Duodenal mucosa (tissue), 2 donors: ENCODE measurements around the gene ADAMTS19.

Source experiments
- H3K27ac ChIP-seq: one replicate; pipeline ENCODE4 v1.7.0; 2013; ENCODE audit warnings: low read depth, low read length
- H3K27me3 ChIP-seq, 2 donors: one replicate each; pipeline ENCODE4 v1.7.0; 2013; ENCODE audit warnings: low read length in 2 of 2, control low read depth in 1 of 2; ENCODE audit not compliant: insufficient read depth in 2 of 2, control insufficient read depth in 1 of 2
- H3K36me3 ChIP-seq, 2 donors: one replicate each; pipeline ENCODE4 v1.7.0; 2013; ENCODE audit warnings: low read length in 2 of 2, control low read depth in 1 of 2; ENCODE audit not compliant: insufficient read depth in 2 of 2, control insufficient read depth in 1 of 2
- H3K4me1 ChIP-seq, 2 donors: one replicate each; pipeline ENCODE4 v1.7.0; 2013; ENCODE audit warnings: low read length in 2 of 2, control low read depth in 1 of 2; ENCODE audit not compliant: insufficient read depth in 2 of 2, control insufficient read depth in 1 of 2
- H3K4me3 ChIP-seq, 2 donors: one replicate each; pipeline ENCODE4 v1.7.0; 2013; ENCODE audit warnings: low read length in 2 of 2, low read depth in 1 of 2
- H3K9ac ChIP-seq, 2 donors: one replicate each; pipeline ENCODE4 v1.7.0; 2013; ENCODE audit warnings: low read length in 2 of 2, low read depth in 1 of 2
- H3K9me3 ChIP-seq, 2 donors: one replicate each; pipeline ENCODE4 v1.7.0; 2013; ENCODE audit warnings: low read length in 2 of 2, control low read depth in 1 of 2; ENCODE audit not compliant: control insufficient read depth in 1 of 2

ADAMTS19 gene

GRCh38 chr5:129746876-129747275, 286.8 kb downstream of the ADAMTS19 start:
- H3K9me3 ChIP-seq, result no peaks in the 10 kb centered on the region
- no peaks in the 10 kb centered on the region for H3K4me1 ChIP-seq
- H3K27ac ChIP-seq, result no peak overlapping the region
- no peak overlapping the region for H3K4me3 ChIP-seq
- no peaks in the 10 kb centered on the region for H3K27me3 ChIP-seq
- no peak overlapping the region for H3K9ac ChIP-seq
- no peaks in the 10 kb centered on the region for H3K36me3 ChIP-seq

GRCh38 chr5:129747572-129748407, 287.7 kb downstream of the ADAMTS19 start, which contains the start of gene MINAR2:
MINAR2 (plus strand) TSS chr5:129748094; CDS start chr5:129748191, 97 bp downstream.
- no peak within 1 kb of the TSS for H3K4me3 ChIP-seq
- H3K9me3 ChIP-seq, result no peaks in the 10 kb centered on the region
- no peak within 1 kb of the TSS for H3K9ac ChIP-seq
- H3K36me3 ChIP-seq, result no peaks in the 10 kb centered on the region
- no peaks in the 10 kb centered on the region for H3K27me3 ChIP-seq
- no peaks in the 10 kb centered on the region for H3K4me1 ChIP-seq
- H3K27ac ChIP-seq, result no peak within 1 kb of the TSS

GRCh38 chr5:129748913-129749880, 289.1 kb downstream of the ADAMTS19 start:
- no peaks in the 10 kb centered on the region for H3K27me3 ChIP-seq
- no peaks in the 10 kb centered on the region for H3K36me3 ChIP-seq
- H3K9me3 ChIP-seq, result no peaks in the 10 kb centered on the region
- no peaks in the 10 kb centered on the region for H3K4me1 ChIP-seq
- no peak overlapping the region for H3K4me3 ChIP-seq
- no peak overlapping the region for H3K27ac ChIP-seq
- no peak overlapping the region for H3K9ac ChIP-seq

- Histone ChIP-seq H3K36me3 (no peaks in the 10 kb centered on the region), H3K4me1 (no peaks in the 10 kb centered on the region), H3K27ac (no peak overlapping the region), H3K4me3 (no peak overlapping the region), H3K27me3 (no peaks in the 10 kb centered on the region), H3K9me3 (no peaks in the 10 kb centered on the region), H3K9ac (no peak overlapping the region)
Observed at GRCh38 chr5:129760636-129761325, 300.7 kb downstream of the ADAMTS19 start.

- Histone ChIP-seq H3K4me1 (no peaks in the 10 kb centered on the region), H3K27ac (no peak overlapping the region), H3K9me3 (no peaks in the 10 kb centered on the region), H3K9ac (no peak overlapping the region), H3K4me3 (no peak overlapping the region), H3K27me3 (no peaks in the 10 kb centered on the region), H3K36me3 (no peaks in the 10 kb centered on the region)
Observed at GRCh38 chr5:129763651-129764050, 303.6 kb downstream of the ADAMTS19 start.

GRCh38 chr5:129766798-129767197, 306.7 kb downstream of the ADAMTS19 start:
- Histone ChIP-seq H3K4me3 (no peak overlapping the region), H3K27ac (no peak overlapping the region), H3K36me3 (no peaks in the 10 kb centered on the region), H3K9me3 (no peaks in the 10 kb centered on the region), H3K4me1 (no peaks in the 10 kb centered on the region), H3K27me3 (no peaks in the 10 kb centered on the region), H3K9ac (no peak overlapping the region)

- Histone ChIP-seq H3K36me3 (no peaks in the 10 kb centered on the region), H3K4me1 (no peaks in the 10 kb centered on the region), H3K4me3 (no peak overlapping the region), H3K9me3 (no peaks in the 10 kb centered on the region), H3K27me3 (no peaks in the 10 kb centered on the region), H3K9ac (no peak overlapping the region), H3K27ac (no peak overlapping the region)
Observed at GRCh38 chr5:129767927-129768380, 307.9 kb downstream of the ADAMTS19 start.

- peaks cover 0 to 3% of the 10 kb centered on the region in 2 donors for H3K27me3 ChIP-seq
- H3K9ac ChIP-seq, result no peak overlapping the region
- H3K9me3 ChIP-seq, result no peaks in the 10 kb centered on the region
- H3K36me3 ChIP-seq, result no peaks in the 10 kb centered on the region
- H3K27ac ChIP-seq, result no peak overlapping the region
- H3K4me1 ChIP-seq, result no peaks in the 10 kb centered on the region
- no peak overlapping the region for H3K4me3 ChIP-seq
Observed at GRCh38 chr5:129768735-129769134, 308.6 kb downstream of the ADAMTS19 start.

- no peaks in the 10 kb centered on the region for H3K36me3 ChIP-seq
- H3K9me3 ChIP-seq, result no peaks in the 10 kb centered on the region
- H3K27me3 ChIP-seq, result peaks cover 0 to 3% of the 10 kb centered on the region in 2 donors
- no peaks in the 10 kb centered on the region for H3K4me1 ChIP-seq
- no peak overlapping the region for H3K27ac ChIP-seq
- H3K9ac ChIP-seq, result no peak overlapping the region
- H3K4me3 ChIP-seq, result no peak overlapping the region
Observed at GRCh38 chr5:129770024-129770820, 310.1 kb downstream of the ADAMTS19 start.
